Activated B cell treated with CpG ODN at 0.5 μM for 24 hours (primary cell): Measurements from ENCODE around the gene TXNRD2. TPM values are rescaled to one million over a fixed set of nuclear protein-coding genes. Genes with fewer than 3 reads are reported as not detected.

Experiments
- ATAC-seq: fragments of 200-7000 bp; cut with Tn5 transposase; one replicate; pipeline ENCODE4 v1.10.0; 2021; ENCODE audit warnings: low read depth, mild to moderate bottlenecking, moderate library complexity
- CTCF ChIA-PET: fragments of 350-600 bp; sonication (Branson Sonifier 250); formaldehyde crosslinking; loops from one replicate; lab custom pipeline; 2021; ENCODE audit warnings: antibody characterized with exemption; lab: Charles Lee
- POLR2A ChIA-PET: fragments of 350-600 bp; sonication (Branson Sonifier 250); formaldehyde crosslinking; loops from one replicate; lab custom pipeline; 2021; ENCODE audit warnings: antibody characterized with exemption; lab: Charles Lee
- DNase-seq: peaks from one replicate; pipeline ENCODE4 v3.0.0; 2022
- H3K27ac Mint-ChIP-seq: one replicate; pipeline ENCODE4 v1.8.0; 2020; ENCODE audit warnings: mixed read lengths
- H3K27me3 Mint-ChIP-seq: one replicate; pipeline ENCODE4 v1.8.0; 2021; ENCODE audit warnings: mixed read lengths
- H3K36me3 Mint-ChIP-seq: one replicate; pipeline ENCODE4 v1.8.0; 2021; ENCODE audit warnings: low read depth, mixed read lengths
- H3K4me1 Mint-ChIP-seq: one replicate; pipeline ENCODE4 v1.8.0; 2021; ENCODE audit warnings: mixed read lengths
- H3K4me3 Mint-ChIP-seq: one replicate; pipeline ENCODE4 v1.8.0; 2020; ENCODE audit warnings: mild to moderate bottlenecking, mixed read lengths
- H3K9me3 Mint-ChIP-seq: one replicate; pipeline ENCODE4 v1.8.0; 2020; ENCODE audit warnings: mixed read lengths
- CTCF ChIP-seq: fragments of 200-600 bp; IDR thresholded peaks from one replicate; pipeline ENCODE4 v1.8.0; 2022; ENCODE audit warnings: antibody characterized with exemption, mild to moderate bottlenecking
- intact Hi-C: fragments of 100-400 bp; cut with micrococcal nuclease; formaldehyde crosslinking; loops from one replicate; pipeline ENCODE4 v1.15.1; 2024
- total RNA-seq: library from RNA; stranded (reverse); gene quantifications from 2 replicates; pipeline ENCODE4 v1.2.3, GENCODE V29; 2022

Gene TXNRD2
- total RNA-seq, 1 donor from 2014 or later = 31.2 TPM

DNA sequence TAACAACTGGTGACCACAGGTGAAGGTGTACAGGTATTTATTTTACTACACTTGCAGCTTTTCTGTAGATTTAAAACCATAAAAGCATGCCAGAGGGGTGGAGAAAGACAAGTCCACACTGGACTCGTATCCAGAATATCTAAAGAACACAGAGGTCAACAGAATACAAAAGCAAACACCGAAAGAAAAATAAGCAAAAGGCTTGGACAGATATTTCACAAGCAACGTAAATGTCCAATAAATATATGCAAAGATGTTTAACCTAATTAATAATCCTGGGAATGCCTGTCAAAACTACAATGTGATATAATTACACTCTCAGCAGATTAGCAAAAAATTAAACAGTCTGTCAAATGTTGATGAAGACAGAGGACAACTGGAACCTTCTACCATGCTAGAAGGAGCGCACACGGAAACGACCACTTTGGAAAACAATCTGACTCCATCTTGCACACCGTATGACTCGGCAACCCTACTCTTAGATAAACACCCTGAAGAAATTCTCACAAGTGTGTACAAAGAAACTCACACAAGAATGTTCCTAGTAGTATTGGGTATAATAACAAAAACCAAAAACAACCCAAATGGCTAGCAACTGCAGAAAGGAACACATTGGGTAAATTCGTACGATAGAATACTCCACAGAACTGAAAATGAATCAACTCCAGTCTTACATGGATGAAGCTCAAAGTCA, 114.1 kb downstream of the TXNRD2 start:
- intact Hi-C loops = no loop called here
- no peak for TF ChIP-seq CTCF
- Mint-ChIP-seq H3K9me3 (no peaks in the 10 kb centered on the region), H3K27ac (no peak overlapping the region), H3K4me1 (peaks cover 4% of the 10 kb centered on the region), H3K36me3 (peaks cover 3% of the 10 kb centered on the region), H3K27me3 (no peaks in the 10 kb centered on the region), H3K4me3 (no peak overlapping the region)
- DNase-seq (no peak), ATAC-seq (no peak)
- ChIA-PET POLR2A (no interaction called here), CTCF (no interaction called here)

- Mint-ChIP-seq H3K9me3 (no peaks in the 10 kb centered on the region), H3K27me3 (no peaks in the 10 kb centered on the region), H3K27ac (no peak overlapping the region), H3K4me1 (no peaks in the 10 kb centered on the region), H3K36me3 (peaks cover 3% of the 10 kb centered on the region), H3K4me3 (no peak overlapping the region)
- POLR2A ChIA-PET = no interaction called here
- no peak for ATAC-seq
- CTCF ChIA-PET = no interaction called here
- TF ChIP-seq CTCF = no peak
- no peak for DNase-seq
- intact Hi-C loops = no loop called here
These were observed 115.0 kb downstream of the TXNRD2 start for GRCh38 chr22:19826619-19826950.

GRCh38 chr22:19825904-19826618, 115.6 kb downstream of the TXNRD2 start:
- H3K36me3 Mint-ChIP-seq = peaks cover 3% of the 10 kb centered on the region
- no peaks in the 10 kb centered on the region for H3K9me3 Mint-ChIP-seq
- no peak for TF ChIP-seq CTCF
- H3K27ac Mint-ChIP-seq = no peak overlapping the region
- ATAC-seq (no peak), DNase-seq (no peak)
- ChIA-PET CTCF (no interaction called here), POLR2A (no interaction called here)
- H3K4me1 Mint-ChIP-seq = no peaks in the 10 kb centered on the region
- H3K4me3 Mint-ChIP-seq = no peak overlapping the region
- no peaks in the 10 kb centered on the region for H3K27me3 Mint-ChIP-seq
- intact Hi-C loops = no loop called here

Other genes starting within 250 kb of the TXNRD2 start
- not detected in 2 replicates for gene SEPTIN5, start 227.3 kb downstream of the TXNRD2 start, total RNA-seq
- not detected in 2 replicates for gene GP1BB, start 218.3 kb downstream of the TXNRD2 start, total RNA-seq
- gene TBX1, start 181.0 kb downstream of the TXNRD2 start, total RNA-seq = not detected in 2 replicates
- gene GNB1L, start 86.9 kb downstream of the TXNRD2 start, total RNA-seq = 5.8 and 6.3 TPM in 2 replicates
- 9.1 and 12.1 TPM in 2 replicates for gene RTL10, start 86.9 kb downstream of the TXNRD2 start, total RNA-seq
- gene COMT, start within 50 bp of the TXNRD2 start, total RNA-seq = 40.6 and 49.5 TPM in 2 replicates
- gene ARVCF, start 75.0 kb upstream of the TXNRD2 start, total RNA-seq = 2.3 and 6.5 TPM in 2 replicates
- gene TANGO2, start 79.3 kb upstream of the TXNRD2 start, total RNA-seq = 46.1 and 47.2 TPM in 2 replicates
- gene DGCR8, start 138.4 kb upstream of the TXNRD2 start, total RNA-seq = 34.6 and 35.5 TPM in 2 replicates
- gene RANBP1, start 174.3 kb upstream of the TXNRD2 start, total RNA-seq = 127 and 133 TPM in 2 replicates
- gene TRMT2A, start 175.4 kb upstream of the TXNRD2 start, total RNA-seq = 77.4 and 91.7 TPM in 2 replicates
- 51.9 and 65.6 TPM in 2 replicates for gene ZDHHC8, start 190.0 kb upstream of the TXNRD2 start, total RNA-seq
- not detected in 2 replicates for gene CCDC188, start 209.2 kb upstream of the TXNRD2 start, total RNA-seq